HG03460 (cell line): Measurements from ENCODE around the gene SLC6A12.

ENCODE experiments used
- ATAC-seq: cut with Tn5 transposase; IDR thresholded peaks from one replicate; pipeline ENCODE4 v1.9.1; 2021; ENCODE audit not compliant: unreplicated experiment

Gene SLC6A12

GRCh38 chr12:145369-145960 lies 68.5 kb downstream of the SLC6A12 start:
- ATAC-seq, result no peak

- ATAC-seq, result no peak
Measured at GRCh38 chr12:144650-145284, 69.2 kb downstream of the SLC6A12 start.

- ATAC-seq, result no peak
Measured at GRCh38 chr12:143964-144649, 69.8 kb downstream of the SLC6A12 start.

GRCh38 chr12:140162-140561 lies 73.8 kb downstream of the SLC6A12 start:
- no peak for ATAC-seq
